HG03442 (cell line): ENCODE data around the gene FOLH1.
"Not testable (repeated sequence)": the region's sequence is repeated elsewhere in the genome, so short reads cannot be mapped to it uniquely, and the experiment has no call there.

ENCODE experiments used
- ATAC-seq: cut with Tn5 transposase; IDR thresholded peaks from one replicate; pipeline ENCODE4 v1.9.1; 2021; ENCODE audit warnings: mild to moderate bottlenecking, moderate library complexity; ENCODE audit not compliant: unreplicated experiment

Gene FOLH1

GRCh38 chr11:49208006-49208721 lies at the start of gene FOLH1:
FOLH1 (minus strand) TSS chr11:49208602; CDS start chr11:49208409, 193 bp downstream.
- ATAC-seq: no peak

DNA sequence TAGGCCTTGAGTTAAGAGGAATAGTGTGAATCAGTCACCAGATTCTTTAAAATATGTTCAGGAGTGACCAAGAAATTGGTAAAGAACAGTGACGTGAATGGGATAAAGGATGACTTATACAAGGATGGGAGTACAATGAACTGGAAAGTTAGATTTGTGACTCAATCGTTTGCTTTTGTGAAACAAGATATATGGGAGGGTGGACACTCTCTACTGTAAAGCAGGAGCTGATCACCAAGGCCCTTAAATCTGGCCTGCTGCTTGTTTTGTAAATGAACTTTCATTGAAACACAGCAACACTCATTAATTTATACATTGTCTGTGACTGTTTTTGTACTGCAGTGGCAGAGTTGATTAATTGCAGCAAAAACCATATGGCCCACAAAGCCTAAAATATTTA lies 46.7 kb upstream of the FOLH1 start:
- ATAC-seq: not testable (repeated sequence)

DNA sequence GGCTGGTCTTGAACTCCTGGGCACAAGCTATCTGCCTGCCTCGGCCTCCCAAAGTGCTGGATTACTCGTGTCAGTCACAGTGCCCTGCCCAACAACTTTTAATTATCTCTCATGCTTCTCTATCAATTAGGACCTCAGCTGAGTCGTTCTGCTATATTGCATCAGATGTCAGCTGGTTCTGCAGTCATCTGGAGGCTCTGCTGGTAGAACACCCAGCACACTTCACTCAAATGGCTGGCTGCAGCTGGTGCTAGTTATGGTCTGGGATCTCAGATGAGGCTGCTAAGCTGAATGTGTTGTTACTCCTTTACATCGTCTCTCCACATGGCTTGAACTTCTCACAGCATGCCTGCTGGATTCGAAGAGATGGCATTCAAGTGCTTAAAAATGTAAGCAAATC lies 42.8 kb upstream of the FOLH1 start:
- ATAC-seq: not testable (repeated sequence)

- not testable (repeated sequence) for ATAC-seq
Observed at GRCh38 chr11:49250398-49251115, 42.2 kb upstream of the FOLH1 start.

GRCh38 chr11:49249363-49249762 lies 41.0 kb upstream of the FOLH1 start:
- ATAC-seq: not testable (repeated sequence)

GRCh38 chr11:49233685-49234084 lies 25.3 kb upstream of the FOLH1 start:
- ATAC-seq: not testable (repeated sequence)

DNA sequence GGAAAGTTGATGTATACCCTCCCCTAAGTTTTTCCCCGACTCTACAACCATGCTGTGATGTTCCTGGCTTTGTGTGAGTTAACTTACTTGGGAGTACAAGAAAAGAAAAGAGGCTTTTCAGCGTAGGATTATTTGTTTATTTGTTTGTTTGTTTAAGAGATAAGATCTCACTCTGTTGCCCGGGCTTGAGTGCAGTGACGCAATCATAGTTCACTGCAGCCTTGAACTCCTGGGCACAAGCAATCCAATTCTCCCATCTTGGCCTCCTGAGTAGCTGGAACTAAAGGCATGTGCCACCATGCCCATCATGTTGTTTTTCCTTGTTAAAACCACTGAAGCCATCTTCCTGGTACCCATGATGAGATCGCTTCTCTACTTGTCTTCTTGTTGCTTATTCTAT lies 24.6 kb upstream of the FOLH1 start:
- not testable (repeated sequence) for ATAC-seq

- not testable (repeated sequence) for ATAC-seq
Observed at GRCh38 chr11:49231725-49232124, 23.3 kb upstream of the FOLH1 start.

DNA sequence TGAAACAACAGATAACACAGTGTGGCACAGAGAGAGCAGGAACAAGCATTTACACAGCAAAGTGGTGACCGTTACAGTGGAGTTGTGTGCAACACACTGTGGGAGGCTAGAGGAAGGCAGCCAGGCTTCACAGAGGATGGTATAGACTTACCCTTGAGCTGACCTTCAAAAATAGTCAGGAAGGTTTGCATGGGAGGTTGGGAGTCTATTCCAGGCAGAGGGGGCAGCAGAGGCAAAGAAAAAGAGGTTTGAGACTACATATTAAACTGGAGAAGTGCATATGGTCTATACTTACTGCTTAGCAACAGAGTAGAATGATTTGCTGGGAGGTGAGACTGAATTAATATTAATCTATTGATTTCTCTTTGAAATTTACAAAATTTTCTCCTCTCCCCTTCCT lies 22.1 kb upstream of the FOLH1 start:
- not testable (repeated sequence) for ATAC-seq

GRCh38 chr11:49230001-49230400 lies 21.6 kb upstream of the FOLH1 start:
- ATAC-seq: not testable (repeated sequence)

GRCh38 chr11:49229136-49229535 lies 20.7 kb upstream of the FOLH1 start:
- not testable (repeated sequence) for ATAC-seq

DNA sequence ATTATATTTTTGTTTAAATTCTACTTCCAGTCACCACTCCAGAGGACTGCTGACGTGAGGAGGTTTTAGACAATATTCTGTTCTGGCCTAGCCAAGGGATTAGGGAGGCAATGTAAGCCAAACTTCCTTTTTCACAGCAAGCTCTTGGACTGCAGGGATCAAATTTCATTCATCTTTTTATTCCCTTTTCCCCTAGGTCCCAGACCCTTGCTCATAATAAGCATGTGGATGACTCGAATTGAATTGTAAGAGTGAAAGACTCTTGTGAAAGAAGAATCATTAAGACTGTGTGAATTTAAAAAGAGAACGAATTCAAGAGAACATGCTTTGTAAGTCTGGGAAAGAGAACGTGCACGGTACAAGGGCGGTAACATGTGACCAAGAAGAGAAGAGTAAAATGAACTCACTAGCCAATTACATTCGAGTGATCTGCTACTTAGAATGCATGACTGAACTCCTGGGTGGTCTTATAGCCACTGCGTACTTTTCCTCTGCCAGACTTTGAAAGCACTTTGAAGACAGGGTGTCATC lies 16.9 kb upstream of the FOLH1 start:
- ATAC-seq: not testable (repeated sequence)

- ATAC-seq: no peak
Observed at GRCh38 chr11:49221112-49221511, 12.7 kb upstream of the FOLH1 start.

- no peak for ATAC-seq
Observed at GRCh38 chr11:49213026-49213560, 4.7 kb upstream of the FOLH1 start.

GRCh38 chr11:49206999-49207398 lies 1.4 kb downstream of the FOLH1 start:
- ATAC-seq: not testable (repeated sequence)

DNA sequence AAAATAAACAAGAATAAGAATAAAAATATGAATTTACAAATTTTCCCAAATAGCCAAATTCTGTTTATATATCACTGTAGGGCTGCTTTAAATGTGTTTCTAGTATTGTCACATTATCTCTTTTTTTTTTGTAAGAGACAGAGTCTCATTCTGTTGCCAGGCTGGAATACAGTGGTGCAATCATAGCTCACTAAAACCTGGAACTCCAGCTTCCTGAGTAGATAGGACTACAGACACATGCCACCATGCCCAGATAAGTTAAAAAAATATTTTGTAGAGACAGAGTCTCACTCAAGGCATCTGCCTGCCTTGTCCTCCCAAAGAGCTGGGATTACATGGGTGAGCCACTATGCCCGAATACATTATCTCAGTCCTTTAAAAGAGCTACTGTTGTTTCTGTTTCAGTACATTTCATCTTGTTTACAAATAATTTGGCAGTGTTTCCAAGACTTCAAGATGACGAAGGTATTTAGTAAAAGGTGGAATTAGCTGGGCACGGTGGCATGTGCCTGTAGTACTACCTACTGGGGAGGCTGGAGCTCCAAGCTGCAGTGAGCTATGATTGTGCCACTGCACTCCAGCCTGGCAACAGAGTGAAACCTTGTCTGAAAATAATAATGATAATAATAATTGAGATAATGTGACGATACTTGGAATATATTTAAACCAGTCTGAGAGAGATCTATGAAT lies 6.0 kb downstream of the FOLH1 start:
- no peak for ATAC-seq

GRCh38 chr11:49196775-49197174 lies 11.6 kb downstream of the FOLH1 start:
- not testable (repeated sequence) for ATAC-seq

DNA sequence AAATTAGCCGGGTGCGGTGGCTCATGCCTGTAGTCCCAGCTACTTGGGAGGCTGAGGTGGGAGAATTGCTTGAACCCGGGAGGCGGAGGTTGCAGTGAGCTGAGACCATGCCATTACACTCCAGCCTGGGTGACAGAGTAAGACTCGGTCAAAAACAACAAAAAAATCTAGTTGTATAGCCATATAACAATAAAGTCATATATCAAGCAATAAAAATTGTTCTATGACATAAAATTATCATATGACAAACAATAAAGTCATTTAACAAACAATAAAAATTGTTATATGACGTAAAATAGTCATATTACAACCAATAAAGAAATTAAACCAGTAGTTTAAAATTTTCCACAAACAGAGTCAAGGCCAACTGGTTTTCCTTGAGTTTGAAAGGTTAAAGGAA lies 12.4 kb downstream of the FOLH1 start:
- not testable (repeated sequence) for ATAC-seq

DNA sequence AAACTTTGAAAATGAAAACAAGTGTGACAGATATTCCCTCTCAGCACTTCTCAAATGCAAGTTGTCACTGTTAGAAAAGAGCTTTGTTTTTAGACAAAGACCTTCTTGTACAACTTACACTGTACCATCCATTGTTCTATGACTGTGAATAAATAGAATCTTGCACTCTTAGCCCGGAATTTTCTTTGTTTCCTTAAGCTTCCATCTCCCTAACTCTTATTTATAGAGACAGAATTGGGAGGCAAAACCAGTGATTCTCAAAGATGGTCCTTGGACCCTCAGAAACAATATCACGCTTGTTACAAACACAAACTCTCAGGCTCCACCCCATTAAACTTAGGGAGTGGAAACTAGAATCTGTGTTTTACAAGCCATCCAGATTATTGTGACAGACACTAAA lies 18.1 kb downstream of the FOLH1 start:
- not testable (repeated sequence) for ATAC-seq

DNA sequence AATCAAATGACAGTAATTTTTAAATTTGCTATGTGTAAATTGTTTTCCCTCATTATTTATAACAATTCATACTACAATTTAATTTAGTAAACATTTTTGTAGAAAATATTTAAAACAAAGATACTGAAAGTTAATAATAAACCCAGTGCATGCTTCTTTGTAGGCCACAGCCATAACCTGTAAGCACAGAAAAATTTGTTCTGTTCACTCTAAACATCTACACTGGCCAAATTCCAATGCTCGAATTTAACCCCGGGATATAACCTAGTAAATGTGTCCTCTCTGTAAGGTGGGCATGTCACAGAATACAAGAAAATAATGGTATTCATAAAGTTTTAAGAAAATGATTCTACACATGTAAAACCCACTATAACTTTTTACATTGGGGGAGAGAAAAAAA lies 22.2 kb downstream of the FOLH1 start:
- not testable (repeated sequence) for ATAC-seq

GRCh38 chr11:49185597-49185996 lies 22.8 kb downstream of the FOLH1 start:
- ATAC-seq: not testable (repeated sequence)
